ENCODE data around the gene DAG1.
A peak's percentile ranks its signal among the peaks of the same experiment; 100 is the strongest.

Gene DAG1

DNA sequence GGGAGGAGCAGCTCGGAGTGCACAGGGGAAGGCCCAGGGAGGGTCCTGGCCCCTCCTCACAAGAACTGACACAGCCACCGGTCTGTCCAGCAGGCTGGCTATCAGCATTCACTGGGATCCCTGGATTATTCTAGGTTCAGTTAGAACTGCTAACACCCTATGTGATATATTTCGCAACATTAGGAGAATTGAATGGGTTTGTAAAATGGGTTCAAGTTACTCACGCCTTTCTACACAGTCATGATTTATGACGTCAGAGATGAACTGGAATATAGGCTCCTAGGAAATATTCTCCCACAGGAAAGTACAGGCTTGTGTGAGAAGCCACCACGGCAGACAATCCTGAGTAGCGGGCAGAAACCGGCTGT, 83.2 kb downstream of the DAG1 start:
- H3K4me1 ChIP-seq (ENCODE audit: control insufficient read depth, insufficient read depth, low read length) = peaks cover 13% of the 10 kb centered on the region
- H3K9ac ChIP-seq (ENCODE audit: low read length) = no peak overlapping the region
- H3K27me3 ChIP-seq (ENCODE audit: control insufficient read depth, insufficient read depth, low read length) = peaks cover 11% of the 10 kb centered on the region
- no peaks in the 10 kb centered on the region for H3K36me3 ChIP-seq (ENCODE audit: control insufficient read depth, insufficient read depth, low read length)
- no peak overlapping the region for H3K4me3 ChIP-seq (ENCODE audit: low read length)
- H3K9me3 ChIP-seq (ENCODE audit: control insufficient read depth, low read length) = no peaks in the 10 kb centered on the region

DNA sequence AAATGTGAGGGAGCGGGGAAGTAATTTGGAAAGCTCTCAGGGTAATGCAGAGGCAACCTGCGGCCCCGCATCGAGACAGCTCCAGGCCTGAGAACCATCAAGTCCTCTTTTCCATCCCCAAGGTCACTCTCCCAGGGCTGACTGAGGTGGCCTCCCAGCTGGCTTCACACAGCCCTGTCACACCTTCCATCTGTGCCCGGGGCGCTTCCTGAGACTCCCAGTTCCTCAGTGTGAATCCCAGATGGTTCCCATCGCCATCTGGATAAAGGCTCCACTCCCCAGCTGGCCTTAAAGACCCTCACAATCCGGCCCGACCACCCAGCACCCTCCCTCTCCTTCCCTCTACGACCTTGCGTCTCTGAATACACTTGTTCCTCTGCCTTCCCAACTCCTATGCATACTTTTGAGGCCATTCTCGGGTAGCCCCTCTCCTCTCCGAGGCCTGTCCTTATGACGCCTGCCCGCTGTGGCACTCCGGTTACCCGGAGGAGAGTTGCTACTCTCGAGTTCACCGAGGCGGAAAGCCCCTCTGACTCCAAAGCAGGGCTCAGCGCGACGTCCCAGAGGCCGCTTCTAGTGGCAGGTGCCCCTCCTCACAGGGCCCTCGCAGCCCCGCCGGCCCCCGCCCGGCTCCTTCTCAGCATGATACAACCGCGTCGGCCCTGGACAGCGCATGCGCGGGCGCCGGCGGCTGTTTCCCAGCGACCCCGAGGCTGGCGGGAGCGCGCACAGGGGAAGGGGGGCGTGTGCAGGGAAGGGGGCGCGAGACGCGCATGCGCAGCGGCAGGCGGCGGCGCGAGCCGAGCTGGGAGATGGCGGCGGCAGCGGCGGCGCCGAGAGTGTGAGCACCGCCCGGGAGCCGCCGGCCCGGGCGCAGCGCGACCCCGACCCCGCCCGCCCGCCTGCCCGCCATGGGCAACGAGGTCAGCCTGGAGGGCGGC, 83.9 kb downstream of the DAG1 start, which contains the start of gene BSN:
BSN (plus strand) TSS at position 786 of the 941 bp plus-strand sequence; CDS start at position 912, 126 bp downstream.
- Histone ChIP-seq H3K4me3 (ENCODE audit: low read length) (no peak within 1 kb of the TSS), H3K36me3 (ENCODE audit: control insufficient read depth, insufficient read depth, low read length) (no peaks in the 10 kb centered on the region), H3K27me3 (ENCODE audit: control insufficient read depth, insufficient read depth, low read length) (peaks cover 11% of the 10 kb centered on the region), H3K9ac (ENCODE audit: low read length) (peak within 1 kb of the TSS; percentile 60), H3K9me3 (ENCODE audit: control insufficient read depth, low read length) (no peaks in the 10 kb centered on the region), H3K4me1 (ENCODE audit: control insufficient read depth, insufficient read depth, low read length) (peaks cover 13% of the 10 kb centered on the region)

DNA sequence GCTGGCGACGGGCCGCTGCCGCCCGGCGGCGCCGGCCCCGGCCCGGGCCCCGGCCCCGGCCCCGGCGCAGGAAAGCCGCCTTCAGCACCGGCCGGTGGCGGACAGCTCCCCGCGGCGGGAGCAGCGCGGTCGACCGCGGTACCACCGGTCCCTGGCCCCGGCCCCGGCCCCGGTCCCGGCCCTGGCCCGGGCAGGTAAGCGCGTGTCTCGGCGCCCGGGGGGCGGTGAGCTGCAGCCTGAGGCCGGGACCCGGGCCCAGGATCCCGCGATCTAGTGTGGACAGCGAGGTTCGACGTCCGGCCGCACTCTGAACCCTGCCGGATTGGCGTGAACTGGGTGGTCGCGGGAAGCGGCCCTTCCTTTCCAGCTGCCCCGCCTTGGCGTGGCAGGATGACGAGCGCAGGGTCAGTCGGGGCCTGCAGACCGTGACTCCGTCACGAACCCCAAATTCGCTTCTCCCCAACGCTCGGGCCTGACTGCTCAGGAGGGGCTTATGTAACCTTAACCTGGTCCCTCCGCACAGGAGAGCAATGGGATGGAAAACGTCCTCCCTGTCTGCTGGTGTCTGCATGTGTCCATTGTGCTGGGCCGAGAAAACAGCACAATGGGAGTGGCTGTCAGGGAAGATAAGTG, 84.7 kb downstream of the DAG1 start:
- peaks cover 13% of the 10 kb centered on the region for H3K4me1 ChIP-seq (ENCODE audit: control insufficient read depth, insufficient read depth, low read length)
- no peak overlapping the region for H3K4me3 ChIP-seq (ENCODE audit: low read length)
- no peak overlapping the region for H3K9ac ChIP-seq (ENCODE audit: low read length)
- no peaks in the 10 kb centered on the region for H3K9me3 ChIP-seq (ENCODE audit: control insufficient read depth, low read length)
- no peaks in the 10 kb centered on the region for H3K36me3 ChIP-seq (ENCODE audit: control insufficient read depth, insufficient read depth, low read length)
- H3K27me3 ChIP-seq (ENCODE audit: control insufficient read depth, insufficient read depth, low read length) = peaks cover 11% of the 10 kb centered on the region

DNA sequence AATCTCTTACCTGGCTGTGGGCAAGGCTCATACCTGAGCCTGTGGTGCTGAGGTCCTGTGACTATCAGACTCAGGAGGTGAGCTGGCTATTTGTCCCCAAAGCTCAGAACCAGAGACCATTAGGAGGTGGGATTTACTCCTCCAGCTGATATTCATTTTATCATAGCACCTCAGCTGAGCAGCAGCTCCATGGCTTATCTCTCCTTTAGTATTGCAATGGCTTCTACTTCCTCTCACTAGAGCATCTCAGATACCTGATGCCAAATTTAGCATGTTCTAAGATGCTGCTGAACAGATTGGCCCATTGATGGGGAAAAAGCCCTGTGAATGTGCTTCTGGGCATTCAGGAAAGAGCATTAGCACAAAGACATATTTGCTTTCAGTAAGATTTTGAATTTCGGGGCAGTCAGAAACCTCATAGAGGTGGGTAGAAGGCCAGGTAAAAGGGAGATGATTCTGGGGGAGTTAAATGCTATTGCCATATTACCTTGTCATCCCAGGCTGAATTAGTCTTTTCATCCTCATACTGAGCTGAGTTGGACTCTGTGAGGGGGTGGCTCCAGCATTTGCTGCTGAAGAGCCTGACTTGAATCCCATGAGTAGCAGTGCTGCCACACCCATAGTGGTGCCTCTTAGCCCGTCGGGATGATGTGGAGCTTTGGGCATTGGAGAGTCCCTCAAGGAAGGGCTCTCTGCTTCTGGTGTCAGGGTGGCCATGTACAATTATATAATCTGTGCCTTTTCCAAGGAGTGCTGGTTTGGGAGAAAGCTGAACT, 86.6 kb downstream of the DAG1 start:
- Histone ChIP-seq H3K9ac (ENCODE audit: low read length) (no peak overlapping the region), H3K4me3 (ENCODE audit: low read length) (no peak overlapping the region), H3K36me3 (ENCODE audit: control insufficient read depth, insufficient read depth, low read length) (no peaks in the 10 kb centered on the region), H3K27me3 (ENCODE audit: control insufficient read depth, insufficient read depth, low read length) (peaks cover 11% of the 10 kb centered on the region), H3K4me1 (ENCODE audit: control insufficient read depth, insufficient read depth, low read length) (peaks cover 13% of the 10 kb centered on the region), H3K9me3 (ENCODE audit: control insufficient read depth, low read length) (no peaks in the 10 kb centered on the region)

DNA sequence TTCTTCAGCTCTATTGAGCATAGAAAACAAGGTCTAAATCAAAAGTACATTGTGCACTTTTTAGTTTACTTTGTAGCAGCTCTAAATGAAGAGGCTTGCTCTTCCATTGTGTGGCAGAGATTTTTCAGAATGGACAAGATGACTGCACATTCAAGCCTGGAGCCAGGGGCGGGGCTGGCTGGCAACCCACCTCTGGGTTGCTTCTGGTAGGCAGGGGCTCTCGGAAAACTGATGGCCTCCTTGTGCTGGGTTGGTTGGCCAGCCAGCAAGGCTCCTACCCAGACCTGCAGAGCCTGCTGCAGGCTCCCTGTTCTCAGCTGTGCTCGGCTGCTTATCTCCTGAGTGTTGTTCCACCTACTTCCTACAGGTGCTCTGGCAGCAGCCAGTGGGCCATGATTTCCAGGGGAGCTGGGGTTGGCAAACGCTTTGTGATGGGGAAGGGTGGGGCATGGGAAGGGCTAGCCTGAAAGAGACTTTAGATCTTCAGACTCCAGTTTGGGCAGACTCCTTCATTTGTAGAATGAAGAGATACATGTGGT, 93.0 kb downstream of the DAG1 start:
- no peaks in the 10 kb centered on the region for H3K27me3 ChIP-seq (ENCODE audit: control insufficient read depth, insufficient read depth, low read length)
- no peak overlapping the region for H3K9ac ChIP-seq (ENCODE audit: low read length)
- no peak overlapping the region for H3K4me3 ChIP-seq (ENCODE audit: low read length)
- H3K4me1 ChIP-seq (ENCODE audit: control insufficient read depth, insufficient read depth, low read length) = no peaks in the 10 kb centered on the region
- no peaks in the 10 kb centered on the region for H3K9me3 ChIP-seq (ENCODE audit: control insufficient read depth, low read length)
- no peaks in the 10 kb centered on the region for H3K36me3 ChIP-seq (ENCODE audit: control insufficient read depth, insufficient read depth, low read length)

DNA sequence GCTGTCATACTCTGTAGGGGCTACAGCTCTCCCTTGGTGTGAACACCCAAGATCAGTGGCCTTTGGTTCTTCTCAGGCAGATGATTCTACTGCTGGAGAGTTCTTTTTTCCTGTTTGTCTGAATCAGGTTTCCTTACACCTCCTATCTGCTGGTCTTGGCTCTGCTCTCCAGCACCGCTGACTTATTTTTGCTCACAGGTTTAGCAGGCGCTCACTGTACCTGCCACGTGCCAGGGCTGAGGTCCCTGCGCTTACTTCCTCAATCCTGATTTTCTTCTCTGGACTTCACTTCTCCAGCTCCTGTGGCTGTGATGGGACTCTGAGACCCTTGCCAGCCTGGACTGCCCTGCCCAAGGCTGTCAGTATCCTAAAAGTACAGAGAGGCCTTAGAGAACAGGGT, 93.7 kb downstream of the DAG1 start:
- Histone ChIP-seq H3K4me3 (ENCODE audit: low read length) (no peak overlapping the region), H3K36me3 (ENCODE audit: control insufficient read depth, insufficient read depth, low read length) (no peaks in the 10 kb centered on the region), H3K9me3 (ENCODE audit: control insufficient read depth, low read length) (no peaks in the 10 kb centered on the region), H3K4me1 (ENCODE audit: control insufficient read depth, insufficient read depth, low read length) (no peaks in the 10 kb centered on the region), H3K9ac (ENCODE audit: low read length) (no peak overlapping the region), H3K27me3 (ENCODE audit: control insufficient read depth, insufficient read depth, low read length) (no peaks in the 10 kb centered on the region)

DNA sequence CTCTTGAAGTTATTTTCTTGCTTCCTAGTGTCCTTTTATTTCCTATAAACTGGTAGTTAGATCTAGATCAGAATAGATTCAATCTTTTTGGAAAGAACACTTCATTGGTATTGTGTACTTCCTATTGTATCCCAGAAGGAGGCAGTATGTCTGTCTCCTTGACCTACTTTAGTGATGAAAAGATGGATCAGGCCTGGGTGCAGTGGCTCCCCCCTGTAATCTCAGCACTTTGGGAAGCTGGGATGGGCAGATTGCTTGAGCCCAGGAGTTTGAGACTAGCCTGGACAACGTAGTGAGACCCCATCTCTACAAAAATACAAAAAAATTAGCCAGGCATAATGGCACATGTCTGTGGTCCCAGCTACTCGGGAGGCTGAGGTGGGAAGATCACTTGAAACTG, 96.2 kb downstream of the DAG1 start:
- Histone ChIP-seq H3K9me3 (ENCODE audit: control insufficient read depth, low read length) (no peaks in the 10 kb centered on the region), H3K27me3 (ENCODE audit: control insufficient read depth, insufficient read depth, low read length) (no peaks in the 10 kb centered on the region), H3K9ac (ENCODE audit: low read length) (no peak overlapping the region), H3K4me3 (ENCODE audit: low read length) (no peak overlapping the region), H3K36me3 (ENCODE audit: control insufficient read depth, insufficient read depth, low read length) (no peaks in the 10 kb centered on the region), H3K4me1 (ENCODE audit: control insufficient read depth, insufficient read depth, low read length) (no peaks in the 10 kb centered on the region)

DNA sequence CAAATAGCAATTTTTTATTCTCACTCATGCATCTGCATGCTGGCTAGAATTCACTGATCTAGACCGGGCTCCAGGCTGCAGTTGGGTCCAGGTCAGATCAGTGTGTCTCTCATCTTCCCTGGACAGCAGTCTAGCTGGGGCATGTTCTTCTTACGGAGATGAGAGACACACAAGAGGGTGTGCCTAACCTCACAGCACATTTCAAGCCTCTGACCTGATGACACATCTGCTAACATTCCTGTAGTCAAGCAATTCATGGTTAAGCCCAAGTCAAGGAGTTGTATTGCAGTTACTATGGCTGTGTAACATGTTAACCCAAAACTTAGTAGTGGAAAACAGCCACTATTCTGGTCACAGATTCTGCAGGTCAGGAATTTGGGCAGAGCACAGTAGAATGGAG, 97.3 kb downstream of the DAG1 start:
- Histone ChIP-seq H3K36me3 (ENCODE audit: control insufficient read depth, insufficient read depth, low read length) (no peaks in the 10 kb centered on the region), H3K9ac (ENCODE audit: low read length) (no peak overlapping the region), H3K9me3 (ENCODE audit: control insufficient read depth, low read length) (no peaks in the 10 kb centered on the region), H3K4me1 (ENCODE audit: control insufficient read depth, insufficient read depth, low read length) (no peaks in the 10 kb centered on the region), H3K27me3 (ENCODE audit: control insufficient read depth, insufficient read depth, low read length) (no peaks in the 10 kb centered on the region), H3K4me3 (ENCODE audit: low read length) (no peak overlapping the region)

DNA sequence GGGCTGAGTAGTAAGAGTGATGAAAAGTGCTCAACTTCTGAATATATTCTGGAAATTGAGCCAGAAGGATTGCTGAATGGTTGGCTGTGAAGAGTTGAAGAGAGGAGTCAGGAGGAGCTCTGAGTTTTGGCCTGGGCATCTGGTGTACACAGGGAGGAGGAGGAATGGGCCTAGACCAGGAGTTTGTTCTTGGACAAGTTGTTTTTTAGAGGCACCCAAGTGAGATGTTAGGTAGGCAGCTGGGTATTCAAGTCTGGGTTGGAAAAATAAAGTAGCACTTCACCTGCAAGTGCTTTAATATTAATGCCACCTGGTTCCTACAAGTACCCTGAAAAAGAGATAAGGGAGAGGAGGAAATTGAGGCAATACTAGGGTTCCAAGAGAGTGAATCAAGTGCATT, 98.9 kb downstream of the DAG1 start:
- no peaks in the 10 kb centered on the region for H3K9me3 ChIP-seq (ENCODE audit: control insufficient read depth, low read length)
- no peaks in the 10 kb centered on the region for H3K4me1 ChIP-seq (ENCODE audit: control insufficient read depth, insufficient read depth, low read length)
- no peak overlapping the region for H3K4me3 ChIP-seq (ENCODE audit: low read length)
- H3K9ac ChIP-seq (ENCODE audit: low read length) = no peak overlapping the region
- no peaks in the 10 kb centered on the region for H3K27me3 ChIP-seq (ENCODE audit: control insufficient read depth, insufficient read depth, low read length)
- no peaks in the 10 kb centered on the region for H3K36me3 ChIP-seq (ENCODE audit: control insufficient read depth, insufficient read depth, low read length)

DNA sequence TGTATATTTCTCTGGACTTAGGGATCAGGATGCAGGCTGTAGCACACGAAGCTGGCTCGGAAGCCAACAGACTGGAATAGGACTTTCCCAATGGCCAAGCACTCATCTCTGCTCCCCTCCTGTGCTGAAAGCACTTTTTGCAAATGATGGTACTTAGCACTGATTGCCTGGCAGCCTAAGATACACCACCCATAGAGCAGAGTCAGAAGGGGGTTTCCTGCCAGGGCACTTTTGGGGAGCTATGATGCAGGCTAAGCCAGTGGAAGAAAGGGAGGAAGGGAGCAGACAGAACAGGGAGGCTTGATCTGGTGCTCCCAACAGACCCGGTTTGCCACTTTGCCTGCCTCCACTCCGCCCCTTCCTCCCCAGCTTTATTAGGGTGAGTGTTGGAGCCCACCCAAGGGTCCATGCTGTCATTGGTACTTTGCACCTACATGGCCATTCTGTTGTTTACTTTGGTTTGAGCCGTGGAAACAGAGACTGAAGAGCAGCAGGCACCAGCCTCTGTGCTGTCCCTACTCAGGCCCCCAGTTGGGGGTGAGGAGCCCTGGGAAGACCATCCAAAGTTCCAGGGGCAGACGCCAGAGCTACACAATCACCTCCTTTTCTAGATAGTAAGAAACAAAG, 100.1 kb downstream of the DAG1 start:
- H3K4me3 ChIP-seq (ENCODE audit: low read length) = no peak overlapping the region
- no peaks in the 10 kb centered on the region for H3K9me3 ChIP-seq (ENCODE audit: control insufficient read depth, low read length)
- no peak overlapping the region for H3K9ac ChIP-seq (ENCODE audit: low read length)
- no peaks in the 10 kb centered on the region for H3K4me1 ChIP-seq (ENCODE audit: control insufficient read depth, insufficient read depth, low read length)
- H3K36me3 ChIP-seq (ENCODE audit: control insufficient read depth, insufficient read depth, low read length) = no peaks in the 10 kb centered on the region
- H3K27me3 ChIP-seq (ENCODE audit: control insufficient read depth, insufficient read depth, low read length) = no peaks in the 10 kb centered on the region

DNA sequence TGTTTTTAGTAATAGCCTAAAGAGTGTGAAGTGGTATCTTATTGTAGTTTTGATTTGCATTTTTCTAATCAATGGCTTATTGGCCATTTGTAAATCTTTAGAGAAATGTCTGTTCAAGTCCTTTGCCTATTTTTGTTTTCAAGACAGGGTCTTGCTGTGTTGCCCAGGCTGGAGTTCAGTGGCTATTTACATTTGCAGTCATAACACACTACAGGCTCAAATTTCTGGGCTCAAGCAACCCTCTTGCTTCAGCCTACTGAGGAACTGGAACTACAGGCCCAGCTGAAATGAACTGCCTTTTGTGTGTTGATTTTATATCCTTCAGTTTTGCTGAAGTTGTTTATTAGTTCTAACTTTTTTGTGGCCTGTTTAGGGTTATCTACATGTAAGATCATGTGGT, 112.1 kb downstream of the DAG1 start:
- Histone ChIP-seq H3K9ac (ENCODE audit: low read length) (no peak overlapping the region), H3K36me3 (ENCODE audit: control insufficient read depth, insufficient read depth, low read length) (no peaks in the 10 kb centered on the region), H3K9me3 (ENCODE audit: control insufficient read depth, low read length) (no peaks in the 10 kb centered on the region), H3K4me3 (ENCODE audit: low read length) (no peak overlapping the region), H3K4me1 (ENCODE audit: control insufficient read depth, insufficient read depth, low read length) (no peaks in the 10 kb centered on the region), H3K27me3 (ENCODE audit: control insufficient read depth, insufficient read depth, low read length) (no peaks in the 10 kb centered on the region)
